Lower lobe of right lung (tissue), 2 donors: ENCODE data around the gene ADCY5. TPM values are rescaled to one million over a fixed set of nuclear protein-coding genes. Genes with fewer than 3 reads are reported as not detected.

Experiments
- ATAC-seq, 2 donors: fragments of 200-7000 bp; cut with Tn5 transposase; one replicate each; pipeline ENCODE4 v1.9.1; 2020 to 2022; ENCODE audit warnings: mild to moderate bottlenecking in 2 of 2, moderate library complexity in 2 of 2
- DNase-seq: peaks from one replicate; pipeline ENCODE4 v3.0.0-alpha.2; 2020
- H3K27ac ChIP-seq: fragments of 200-600 bp; one replicate; pipeline ENCODE4 v1.8.0; 2022
- H3K27me3 ChIP-seq: fragments of 200-600 bp; one replicate; pipeline ENCODE4 v1.8.0; 2022; ENCODE audit warnings: low read depth
- H3K36me3 ChIP-seq: fragments of 200-600 bp; one replicate; pipeline ENCODE4 v1.8.0; 2022; ENCODE audit warnings: mild to moderate bottlenecking
- H3K4me1 ChIP-seq: fragments of 200-600 bp; one replicate; pipeline ENCODE4 v1.8.0; 2022
- H3K4me3 ChIP-seq: fragments of 200-600 bp; one replicate; pipeline ENCODE4 v1.8.0; 2022; ENCODE audit warnings: mild to moderate bottlenecking
- H3K9me3 ChIP-seq: fragments of 200-600 bp; one replicate; pipeline ENCODE4 v1.8.0; 2022
- intact Hi-C: fragments of 100-400 bp; cut with DNase I; formaldehyde crosslinking; loops from one replicate; pipeline ENCODE4 v1.11.0; 2022
- total RNA-seq: library from RNA; stranded (reverse); fragmentation: NEBNext Ultra II Directional; extraction: Animal tissue kit (Norgen Biotek cat#: 25700); gene quantifications from one replicate; pipeline ENCODE4 v1.2.1, GENCODE V29; 2021
- TF ChIP-seq, protein P1 (sequence below): fragments of 200-600 bp; IDR thresholded peaks from one replicate; pipeline ENCODE4 v1.8.0; 2022; ENCODE audit warnings: antibody characterized with exemption, mild to moderate bottlenecking
- donor health status: DM: no; HTN: yes; CAD: no; lungs with severe emphysema.

Gene ADCY5
- total RNA-seq, 1 donor from 2014 or later, result 5.6 TPM

DNA sequence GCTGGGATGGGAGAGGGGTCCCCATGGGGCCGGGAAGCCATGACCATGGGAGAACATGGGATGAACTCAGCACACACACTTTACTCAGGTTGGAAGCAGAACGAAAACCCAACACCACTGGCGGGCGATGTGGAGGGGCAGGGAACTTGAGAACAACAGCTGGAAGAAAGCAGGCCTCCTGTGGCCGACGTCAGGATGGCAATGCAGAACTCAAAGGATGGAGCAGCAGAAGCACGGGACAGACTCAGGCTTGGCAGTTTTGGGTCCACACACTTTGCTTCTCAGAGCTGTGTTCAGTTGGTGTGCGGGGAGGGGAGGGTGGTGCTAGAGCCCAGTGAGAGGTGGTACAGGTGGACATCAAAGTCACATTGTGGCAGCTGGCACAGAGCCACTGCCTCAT, 166.4 kb downstream of the ADCY5 start:
- DNase-seq (no peak), ATAC-seq (no peak)
- H3K36me3 ChIP-seq, result no peaks in the 10 kb centered on the region
- H3K9me3 ChIP-seq, result no peaks in the 10 kb centered on the region
- intact Hi-C loops, result no loop called here
- TF ChIP-seq, protein P1, sequence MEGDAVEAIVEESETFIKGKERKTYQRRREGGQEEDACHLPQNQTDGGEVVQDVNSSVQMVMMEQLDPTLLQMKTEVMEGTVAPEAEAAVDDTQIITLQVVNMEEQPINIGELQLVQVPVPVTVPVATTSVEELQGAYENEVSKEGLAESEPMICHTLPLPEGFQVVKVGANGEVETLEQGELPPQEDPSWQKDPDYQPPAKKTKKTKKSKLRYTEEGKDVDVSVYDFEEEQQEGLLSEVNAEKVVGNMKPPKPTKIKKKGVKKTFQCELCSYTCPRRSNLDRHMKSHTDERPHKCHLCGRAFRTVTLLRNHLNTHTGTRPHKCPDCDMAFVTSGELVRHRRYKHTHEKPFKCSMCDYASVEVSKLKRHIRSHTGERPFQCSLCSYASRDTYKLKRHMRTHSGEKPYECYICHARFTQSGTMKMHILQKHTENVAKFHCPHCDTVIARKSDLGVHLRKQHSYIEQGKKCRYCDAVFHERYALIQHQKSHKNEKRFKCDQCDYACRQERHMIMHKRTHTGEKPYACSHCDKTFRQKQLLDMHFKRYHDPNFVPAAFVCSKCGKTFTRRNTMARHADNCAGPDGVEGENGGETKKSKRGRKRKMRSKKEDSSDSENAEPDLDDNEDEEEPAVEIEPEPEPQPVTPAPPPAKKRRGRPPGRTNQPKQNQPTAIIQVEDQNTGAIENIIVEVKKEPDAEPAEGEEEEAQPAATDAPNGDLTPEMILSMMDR, result no peak
- H3K27me3 ChIP-seq, result no peaks in the 10 kb centered on the region
- no peak overlapping the region for H3K27ac ChIP-seq
- no peaks in the 10 kb centered on the region for H3K4me1 ChIP-seq
- H3K4me3 ChIP-seq, result no peak overlapping the region

DNA sequence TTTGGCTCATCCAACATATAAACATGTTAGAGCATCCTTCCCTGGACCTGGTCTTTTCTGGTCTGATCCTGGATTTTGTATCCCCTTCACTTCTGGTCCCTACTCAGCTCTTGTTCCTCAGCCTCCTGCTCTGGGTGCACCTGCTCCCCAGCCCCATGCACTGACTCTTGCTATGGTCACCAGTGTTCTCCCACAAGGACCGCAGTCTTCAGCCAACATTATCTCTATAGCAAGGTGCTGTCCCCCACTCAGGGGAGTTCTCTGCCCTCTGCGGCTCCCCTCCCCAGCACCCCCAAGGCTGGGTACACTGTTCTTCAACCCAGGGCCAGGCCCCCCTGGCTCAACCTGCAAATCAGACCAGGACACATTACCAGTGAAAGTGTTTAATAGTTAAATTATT, 167.0 kb downstream of the ADCY5 start:
- DNase-seq (no peak), ATAC-seq (no peak)
- intact Hi-C loops, result no loop called here
- H3K4me1 ChIP-seq, result no peaks in the 10 kb centered on the region
- H3K27ac ChIP-seq, result no peak overlapping the region
- H3K36me3 ChIP-seq, result no peaks in the 10 kb centered on the region
- TF ChIP-seq, protein P1, result no peak
- H3K9me3 ChIP-seq, result no peaks in the 10 kb centered on the region
- no peak overlapping the region for H3K4me3 ChIP-seq
- no peaks in the 10 kb centered on the region for H3K27me3 ChIP-seq

DNA sequence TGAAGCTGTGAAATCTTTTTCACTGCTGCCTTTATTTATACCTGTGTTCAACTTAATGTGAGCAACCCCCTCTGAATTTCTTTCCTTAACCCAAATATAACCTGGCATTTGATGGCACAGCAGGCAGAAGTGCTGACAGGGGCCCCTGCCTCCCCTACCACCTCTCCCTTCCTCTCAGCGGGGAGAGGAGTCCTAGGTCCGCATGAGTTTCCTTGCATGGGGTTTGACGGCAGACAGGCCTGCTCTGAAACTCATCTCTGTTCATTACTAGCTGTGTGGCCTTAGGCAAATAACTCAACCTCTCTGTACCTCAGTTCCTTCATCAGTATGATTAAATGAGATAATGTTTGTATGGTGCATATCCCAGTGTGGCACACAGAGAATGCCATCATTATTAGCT, 167.5 kb downstream of the ADCY5 start:
- TF ChIP-seq, protein P1, result no peak
- H3K9me3 ChIP-seq, result no peaks in the 10 kb centered on the region
- no peak for DNase-seq
- H3K36me3 ChIP-seq, result no peaks in the 10 kb centered on the region
- H3K4me3 ChIP-seq, result no peak overlapping the region
- H3K27me3 ChIP-seq, result no peaks in the 10 kb centered on the region
- no peak for ATAC-seq
- intact Hi-C loops, result no loop called here
- H3K27ac ChIP-seq, result no peak overlapping the region
- no peaks in the 10 kb centered on the region for H3K4me1 ChIP-seq

DNA sequence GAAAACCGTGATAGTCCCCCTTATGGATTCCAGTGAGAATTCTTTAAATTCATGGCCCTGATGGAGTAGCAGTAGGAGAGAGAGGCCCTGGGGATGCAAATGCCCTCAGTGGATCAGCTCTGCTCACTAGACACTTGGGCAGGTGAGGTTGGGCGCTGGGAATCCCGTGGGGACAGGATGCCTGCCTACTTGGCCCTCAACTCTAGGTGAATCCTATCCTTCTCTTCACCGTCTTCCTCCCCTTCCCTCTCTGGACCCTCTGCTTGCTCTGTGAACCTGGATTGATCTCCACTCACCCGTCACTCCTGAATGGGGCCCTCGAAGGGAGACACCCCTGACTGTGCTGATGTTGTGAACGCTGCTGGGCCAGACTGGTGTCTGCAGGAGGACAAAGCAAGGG, 169.8 kb downstream of the ADCY5 start:
- no peak for ATAC-seq
- peaks cover 5% of the 10 kb centered on the region for H3K4me1 ChIP-seq
- H3K9me3 ChIP-seq, result no peaks in the 10 kb centered on the region
- no peak for DNase-seq
- intact Hi-C loops, result no loop called here
- no peaks in the 10 kb centered on the region for H3K36me3 ChIP-seq
- TF ChIP-seq, protein P1, result no peak
- no peak overlapping the region for H3K4me3 ChIP-seq
- no peak overlapping the region for H3K27ac ChIP-seq
- no peaks in the 10 kb centered on the region for H3K27me3 ChIP-seq

DNA sequence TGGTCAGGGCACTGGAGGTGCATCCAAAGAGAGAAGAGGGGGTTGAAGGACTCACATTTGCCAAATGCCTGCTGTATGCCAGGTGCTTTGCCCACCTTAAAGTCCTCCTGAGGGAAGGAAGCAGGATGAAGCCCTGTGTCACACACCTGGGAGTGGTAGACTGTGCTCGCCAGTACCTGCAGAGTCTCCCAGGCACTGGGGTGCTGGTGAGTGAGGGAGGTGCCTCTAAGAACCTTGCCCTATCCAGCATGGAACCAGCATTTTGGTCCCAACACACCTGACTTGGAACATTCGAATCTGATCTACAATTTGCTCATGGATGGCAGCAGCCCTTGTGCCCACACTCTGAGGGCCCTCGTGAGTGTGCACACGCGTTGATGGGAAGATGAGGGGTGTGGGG, 170.4 kb downstream of the ADCY5 start:
- Histone ChIP-seq H3K36me3 (no peaks in the 10 kb centered on the region), H3K9me3 (no peaks in the 10 kb centered on the region), H3K4me3 (no peak overlapping the region), H3K4me1 (peaks cover 5% of the 10 kb centered on the region), H3K27ac (no peak overlapping the region), H3K27me3 (no peaks in the 10 kb centered on the region)
- TF ChIP-seq, protein P1, result no peak
- intact Hi-C loops, result no loop called here
- ATAC-seq (no peak), DNase-seq (no peak)

DNA sequence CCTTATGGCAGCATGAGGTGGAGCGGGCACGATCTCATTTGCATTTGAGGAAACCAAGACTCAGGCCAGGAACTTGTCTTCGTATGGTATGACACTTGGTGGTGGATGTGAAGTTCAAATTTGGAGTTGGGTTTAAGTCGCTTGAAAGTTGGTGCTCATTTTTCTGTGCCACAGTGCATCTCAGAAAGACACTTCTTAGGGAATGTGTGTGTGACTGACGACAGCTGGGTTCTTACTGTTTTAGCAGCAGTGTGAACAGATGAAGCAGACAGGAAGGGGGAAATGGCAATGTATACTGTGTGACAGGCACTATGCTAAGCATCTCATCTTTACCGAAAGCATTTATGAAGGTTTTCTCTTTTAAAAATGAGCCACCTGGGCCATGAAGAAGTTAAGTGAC, 171.8 kb downstream of the ADCY5 start:
- no peaks in the 10 kb centered on the region for H3K36me3 ChIP-seq
- ATAC-seq, result no peak

More for the DNA sequence above, 171.8 kb downstream of the ADCY5 start:
- H3K27ac ChIP-seq, result no peak overlapping the region
- no peaks in the 10 kb centered on the region for H3K9me3 ChIP-seq
- no peak for DNase-seq
- no peaks in the 10 kb centered on the region for H3K27me3 ChIP-seq
- intact Hi-C loops, result no loop called here
- peaks cover 5% of the 10 kb centered on the region for H3K4me1 ChIP-seq
- H3K4me3 ChIP-seq, result no peak overlapping the region
- TF ChIP-seq, protein P1, result no peak
